OCI-LY7 (cell line): ENCODE data around the gene SUPT5H. TPM values are rescaled to one million over a fixed set of nuclear protein-coding genes. Genes with fewer than 3 reads are reported as not detected.

Experiments used
- BruUV-seq: library from RNA; stranded (reverse); fragments of 400-500 nt; replicated peaks from 2 replicates; lab custom pipeline; 2021; lab: Mats Ljungman, UMichigan
- CTCF ChIA-PET: fragments of 300-600 bp; sonication (Branson Sonifier 250); formaldehyde crosslinking; loops from one replicate; lab custom pipeline; 2022; ENCODE audit warnings: antibody characterized with exemption; ENCODE audit not compliant: unreplicated experiment; lab: Charles Lee
- POLR2A ChIA-PET: fragments of 300-600 bp; sonication (Branson Sonifier 250); formaldehyde crosslinking; loops from one replicate; lab custom pipeline; 2022; ENCODE audit warnings: antibody characterized with exemption; lab: Charles Lee
- DNase-seq: peaks from one replicate; pipeline ENCODE4 v3.0.0-alpha.2; 2015; ENCODE audit warnings: low spot score
- H2AFZ ChIP-seq: fragments of 200-600 bp; sonication (generic), shearing (Covaris generic); 2 replicates; pipeline ENCODE4 v1.6.1; 2014; ENCODE audit warnings: mild to moderate bottlenecking, antibody characterized with exemption, low read length, moderate library complexity
- H3K27ac ChIP-seq: fragments of 200-600 bp; sonication (generic); 2 replicates; pipeline ENCODE4 v1.5.1; 2014; ENCODE audit warnings: mixed run types, low read depth, mild to moderate bottlenecking, moderate library complexity, low read length, inconsistent platforms; ENCODE audit not compliant: poor library complexity, severe bottlenecking
- H3K36me3 ChIP-seq: fragments of 200-600 bp; sonication (generic); 2 replicates; pipeline ENCODE4 v1.6.1; 2014; ENCODE audit warnings: mild to moderate bottlenecking, antibody characterized with exemption, low read length, moderate library complexity, mixed read lengths; ENCODE audit not compliant: insufficient read depth
- H3K4me1 ChIP-seq: fragments of 200-600 bp; sonication (generic); 2 replicates; pipeline ENCODE4 v1.5.1; 2014; ENCODE audit warnings: mild to moderate bottlenecking, low read length; ENCODE audit not compliant: insufficient read depth, poor library complexity, severe bottlenecking
- H3K4me2 ChIP-seq: fragments of 200-600 bp; sonication (generic); 2 replicates; pipeline ENCODE4 v1.6.1; 2014; ENCODE audit warnings: mild to moderate bottlenecking, low read length
- H3K4me3 ChIP-seq: fragments of 200-600 bp; sonication (generic); 2 replicates; pipeline ENCODE4 v1.5.1; 2014; ENCODE audit warnings: mild to moderate bottlenecking, low read depth, low read length; ENCODE audit not compliant: poor library complexity, severe bottlenecking
- H3K79me2 ChIP-seq: fragments of 200-600 bp; sonication (generic); 2 replicates; pipeline ENCODE4 v1.6.1; 2016; ENCODE audit warnings: low read depth, mild to moderate bottlenecking, low read length, moderate library complexity, mixed read lengths; ENCODE audit not compliant: insufficient read depth
- H3K9me2 ChIP-seq: fragments of 200-600 bp; sonication (generic); 2 replicates; pipeline ENCODE4 v1.6.1; 2016; ENCODE audit warnings: mild to moderate bottlenecking, low read length, mixed read lengths; ENCODE audit not compliant: insufficient read depth
- H3K9me3 ChIP-seq: fragments of 200-600 bp; sonication (generic); 2 replicates; pipeline ENCODE4 v1.6.1; 2014; ENCODE audit warnings: mild to moderate bottlenecking, mixed run types, low read length, mixed read lengths
- H4K20me1 ChIP-seq: fragments of 200-600 bp; sonication (generic); 2 replicates; pipeline ENCODE4 v1.6.1; 2014; ENCODE audit warnings: mild to moderate bottlenecking, antibody characterized with exemption, low read length, moderate library complexity, mixed read lengths; ENCODE audit not compliant: insufficient read depth
- CTCF ChIP-seq: fragments of 200-600 bp; sonication (generic); conservative IDR thresholded peaks from 2 replicates; pipeline ENCODE4 v1.5.1; 2014; ENCODE audit warnings: mild to moderate bottlenecking, antibody characterized with exemption, low read length, moderate library complexity, mixed read lengths
- EZH2phosphoT487 ChIP-seq: fragments of 200-600 bp; sonication (generic); IDR thresholded peaks from 2 replicates; pipeline ENCODE4 v1.6.1; 2018; ENCODE audit warnings: low read depth, borderline replicate concordance, mild to moderate bottlenecking, mixed run types, antibody characterized with exemption, low read length, moderate library complexity, mixed read lengths
- intact Hi-C: fragments of 100-400 bp; cut with micrococcal nuclease; formaldehyde crosslinking; loops from one replicate; pipeline ENCODE4 v1.10.0; 2022; ENCODE audit not compliant: unreplicated experiment
- total RNA-seq, 2 experiments: library from RNA; depleted of rRNA in 1 of 2; stranded (reverse); fragments of >200 nt in 1 of 2; shearing (Covaris generic) in 1 of 2; gene quantifications; 2 replicates each; pipeline ENCODE4 v1.2.3, GENCODE V29; 2014 to 2022

SUPT5H gene
- total RNA-seq, 2 experiments from 2014 or later = 70.1 to 175 TPM

- Histone ChIP-seq H3K36me3 (peaks cover 47% of the 10 kb centered on the region), H3K27ac (peak overlapping the region; percentile 42), H4K20me1 (no peaks in the 10 kb centered on the region), H3K4me2 (peak overlapping the region; percentile 98), H3K4me1 (peaks cover 17% of the 10 kb centered on the region), H3K79me2 (peaks cover 21% of the 10 kb centered on the region), H3K4me3 (peak overlapping the region; percentile 91), H3K9me3 (no peaks in the 10 kb centered on the region), H3K9me2 (no peaks in the 10 kb centered on the region), H2AFZ (no peak overlapping the region)
- BruUV-seq = no TSS peak
- intact Hi-C loops = no loop called here
- TF ChIP-seq CTCF (no peak), EZH2phosphoT487 (no peak)
- CTCF ChIA-PET = interaction anchor here (0.7 kb wide), 1 partner anchor 19 kb away, joined by 3 read pairs; no protein-coding TSS in a partner anchor
- POLR2A ChIA-PET = interaction anchor here (0.5 kb wide), 1 partner anchor 37 kb away, joined by 4 read pairs; no protein-coding TSS in a partner anchor
- DNase-seq = no peak
Measured at GRCh38 chr19:39481676-39482075, 36.3 kb downstream of the SUPT5H start.

GRCh38 chr19:39483141-39483540, 37.8 kb downstream of the SUPT5H start:
- H3K27ac ChIP-seq = no peak overlapping the region
- no peak overlapping the region for H2AFZ ChIP-seq
- H4K20me1 ChIP-seq = no peaks in the 10 kb centered on the region
- ChIA-PET CTCF (no interaction called here), POLR2A (no interaction called here)
- BruUV-seq = no TSS peak
- peaks cover 21% of the 10 kb centered on the region for H3K79me2 ChIP-seq
- H3K4me2 ChIP-seq = no peak overlapping the region
- intact Hi-C loops = no loop called here
- TF ChIP-seq EZH2phosphoT487 (no peak), CTCF (no peak)
- no peaks in the 10 kb centered on the region for H3K9me3 ChIP-seq
- H3K4me3 ChIP-seq = no peak overlapping the region
- peaks cover 17% of the 10 kb centered on the region for H3K4me1 ChIP-seq
- peaks cover 53% of the 10 kb centered on the region for H3K36me3 ChIP-seq
- DNase-seq = no peak
- no peaks in the 10 kb centered on the region for H3K9me2 ChIP-seq

GRCh38 chr19:39489756-39490155, 44.4 kb downstream of the SUPT5H start:
- no TSS peak for BruUV-seq
- ChIA-PET POLR2A (no interaction called here), CTCF (no interaction called here)
- Histone ChIP-seq H3K9me2 (no peaks in the 10 kb centered on the region), H3K79me2 (no peaks in the 10 kb centered on the region), H3K9me3 (no peaks in the 10 kb centered on the region), H3K36me3 (peaks cover 69% of the 10 kb centered on the region), H2AFZ (no peak overlapping the region), H3K4me1 (no peaks in the 10 kb centered on the region), H3K4me3 (no peak overlapping the region), H3K27ac (no peak overlapping the region), H3K4me2 (no peak overlapping the region), H4K20me1 (no peaks in the 10 kb centered on the region)
- TF ChIP-seq CTCF = no peak
- no peak for TF ChIP-seq EZH2phosphoT487
- no peak for DNase-seq
- intact Hi-C loops = no loop called here
